IMR-90 (cell line): ENCODE measurements around the gene LTN1. TPM values are rescaled to one million over a fixed set of nuclear protein-coding genes. Genes with fewer than 3 reads are reported as not detected.

Experiments
- ATAC-seq: fragments of 200-7000 bp; cut with Tn5 transposase; 2 replicates; pipeline ENCODE4 v1.9.1; 2020; ENCODE audit warnings: low read depth, mild to moderate bottlenecking, moderate library complexity
- BruUV-seq: library from RNA; stranded (reverse); fragments of 400-500 nt; replicated peaks from 2 replicates; lab custom pipeline; 2021; lab: Mats Ljungman, UMichigan
- CTCF ChIA-PET: fragments of 300-600 bp; formaldehyde crosslinking; extraction: SDS; loops from one replicate; lab custom pipeline; 2021; ENCODE audit warnings: antibody characterized with exemption; lab: Yijun Ruan, JAX
- POLR2A ChIA-PET: fragments of 300-600 bp; sonication (Branson Sonifier 250); formaldehyde crosslinking; loops from one replicate; lab custom pipeline; 2022; ENCODE audit warnings: antibody characterized with exemption; ENCODE audit not compliant: unreplicated experiment; lab: Charles Lee
- DNase-seq: peaks from one replicate; pipeline ENCODE4 v3.0.0; 2013
- H2AFZ ChIP-seq: replicated peaks from 2 replicates; pipeline ENCODE3; 2013; ENCODE audit warnings: low read length, mild to moderate bottlenecking; ENCODE audit not compliant: poor library complexity
- H2AK5ac ChIP-seq: 2 replicates; pipeline ENCODE4 v1.6.1; 2013; ENCODE audit warnings: low read depth, low read length, inconsistent platforms
- H2AK9ac ChIP-seq: replicated peaks from 2 replicates; pipeline ENCODE3; 2013; ENCODE audit warnings: mild to moderate bottlenecking, low read depth, low read length, moderate library complexity; ENCODE audit not compliant: poor library complexity
- H2BK120ac ChIP-seq: 2 replicates; pipeline ENCODE4 v1.6.1; 2013; ENCODE audit warnings: low read depth, low read length, inconsistent platforms
- H2BK15ac ChIP-seq: 3 replicates; pipeline ENCODE4 v1.6.1; 2013; ENCODE audit warnings: low read depth, low read length, inconsistent platforms
- H2BK20ac ChIP-seq: 2 replicates; pipeline ENCODE4 v1.6.1; 2013; ENCODE audit warnings: low read depth, mild to moderate bottlenecking, inconsistent platforms, low read length, moderate library complexity
- H2BK5ac ChIP-seq: 2 replicates; pipeline ENCODE4 v1.6.1; 2013; ENCODE audit warnings: mild to moderate bottlenecking, low read depth, low read length, inconsistent platforms; ENCODE audit not compliant: poor library complexity, severe bottlenecking
- H3K14ac ChIP-seq: replicated peaks from 2 replicates; pipeline ENCODE4 v1.6.1; 2013; ENCODE audit warnings: low read depth, low read length, inconsistent platforms
- H3K18ac ChIP-seq: 2 replicates; pipeline ENCODE4 v1.6.1; 2013; ENCODE audit warnings: low read depth, low read length, control low read depth
- H3K23ac ChIP-seq: 2 replicates; pipeline ENCODE4 v1.6.1; 2013; ENCODE audit warnings: low read depth, low read length, inconsistent platforms
- H3K27ac ChIP-seq: 2 replicates; pipeline ENCODE4 v1.5.1; 2013; ENCODE audit warnings: mild to moderate bottlenecking, control low read depth, low read length; ENCODE audit not compliant: insufficient read depth
- H3K27me3 ChIP-seq: 2 replicates; pipeline ENCODE4 v1.6.1; 2013; ENCODE audit warnings: low read length; ENCODE audit not compliant: control insufficient read depth, insufficient read depth
- H3K36me3 ChIP-seq: 2 replicates; pipeline ENCODE4 v1.6.1; 2013; ENCODE audit warnings: low read length, mixed read lengths; ENCODE audit not compliant: control insufficient read depth, insufficient read depth
- H3K4ac ChIP-seq: 2 replicates; pipeline ENCODE4 v1.6.1; 2013; ENCODE audit warnings: low read depth, low read length, inconsistent platforms
- H3K4me1 ChIP-seq: 2 replicates; pipeline ENCODE4 v1.6.1; 2013; ENCODE audit warnings: low read length, mixed read lengths; ENCODE audit not compliant: control insufficient read depth, insufficient read depth
- H3K4me2 ChIP-seq: 2 replicates; pipeline ENCODE4 v1.6.1; 2013; ENCODE audit warnings: low read depth, mild to moderate bottlenecking, control low read depth, low read length, moderate library complexity
- H3K4me3 ChIP-seq: 2 replicates; pipeline ENCODE4 v1.5.1; 2013; ENCODE audit warnings: low read depth, mild to moderate bottlenecking, control low read depth, low read length, moderate library complexity; ENCODE audit not compliant: insufficient read depth
- H3K56ac ChIP-seq: 2 replicates; pipeline ENCODE4 v1.6.1; 2013; ENCODE audit warnings: low read length, inconsistent platforms; ENCODE audit not compliant: insufficient read depth; ENCODE audit errors: extremely low read depth
- H3K79me1 ChIP-seq, 2 experiments: 2 replicates each; pipeline ENCODE4 v1.6.1; 2013; ENCODE audit warnings: low read length in 2 of 2, inconsistent platforms in 1 of 2, low read depth in 1 of 2
- H3K9ac ChIP-seq: 2 replicates; pipeline ENCODE4 v1.6.1; 2013; ENCODE audit warnings: low read depth, low read length, control low read depth
- H3K9me1 ChIP-seq: 2 replicates; pipeline ENCODE4 v1.6.1; 2013; ENCODE audit warnings: low read length, inconsistent platforms; ENCODE audit not compliant: insufficient read depth
- H3K9me3 ChIP-seq: 2 replicates; pipeline ENCODE4 v1.6.1; 2013; ENCODE audit warnings: low read length; ENCODE audit not compliant: control insufficient read depth, insufficient read depth
- H4K20me1 ChIP-seq: 2 replicates; pipeline ENCODE4 v1.6.1; 2013; ENCODE audit warnings: low read length, inconsistent platforms; ENCODE audit not compliant: insufficient read depth
- H4K5ac ChIP-seq: 2 replicates; pipeline ENCODE4 v1.6.1; 2013; ENCODE audit warnings: mild to moderate bottlenecking, low read depth, low read length, control low read depth
- H4K8ac ChIP-seq, 2 experiments: 2 replicates each; pipeline ENCODE4 v1.6.1; 2013; ENCODE audit warnings: low read depth in 2 of 2, low read length in 2 of 2, control low read depth in 1 of 2, inconsistent platforms in 1 of 2
- H4K91ac ChIP-seq: 2 replicates; pipeline ENCODE4 v1.6.1; 2013; ENCODE audit warnings: low read depth, low read length, inconsistent platforms; ENCODE audit not compliant: insufficient read depth
- MAFK ChIP-seq: IDR thresholded peaks from 2 replicates; pipeline ENCODE4 v1.6.1; 2012; ENCODE audit warnings: low read depth, low read length, improper control_type of control experiment
- MXI1 ChIP-seq: IDR thresholded peaks from 2 replicates; pipeline ENCODE4 v1.6.1; 2012; ENCODE audit warnings: low read depth, mild to moderate bottlenecking, low read length, moderate library complexity, borderline replicate concordance
- RFX5 ChIP-seq: IDR thresholded peaks from 2 replicates; pipeline ENCODE4 v1.8.0; 2012; ENCODE audit warnings: low read depth, mild to moderate bottlenecking, low read length, moderate library complexity
- WGBS, 2 experiments: methylation state at CpG; one replicate each; pipeline versions ENCODE4 v1.1.5 to v1.1.7; 2013; ENCODE audit warnings: missing lambda C conversion rate in 2 of 2; ENCODE audit not compliant: insufficient read length in 1 of 2; ENCODE audit errors: extremely low coverage in 2 of 2; 5-methylcytosine and 5-hydroxymethylcytosine counted together
- dilution Hi-C: fragments of 300-500 bp; cut with HindIII; formaldehyde crosslinking; loops from one replicate; pipeline ENCODE4 v1.14.3; 2018; ENCODE audit warnings: low sequenced_read_pairs; ENCODE audit not compliant: unreplicated experiment
- in situ Hi-C: fragments of 300-500 bp; cut with MboI; formaldehyde crosslinking; loops from 3 replicates; pipeline ENCODE4 v1.14.3; 2019; ENCODE audit warnings: low sequenced_read_pairs, inconsistent platforms, mixed read lengths
- intact Hi-C: fragments of 100-400 bp; cut with micrococcal nuclease; formaldehyde crosslinking; loops from 2 replicates; pipeline ENCODE4 v1.10.0; 2022
- polyA plus RNA-seq, 3 experiments: library from polyadenylated mRNA; depleted of rRNA; stranded (reverse); fragments of >200 nt; gene quantifications; 2 replicates each; pipeline ENCODE4 v1.2.3, GENCODE V29; 2012; ENCODE audit warnings: low replicate concordance in 1 of 3
- total RNA-seq: library from RNA; depleted of rRNA; stranded (reverse); fragments of >200 nt; gene quantifications from 2 replicates; pipeline ENCODE4 v1.2.3, GENCODE V29; 2012

Gene LTN1
- total and polyA plus RNA-seq, 2 of the 4 experiments (the other 2 are of a cell fraction), result 6.7 to 35.5 TPM

- intact Hi-C loops, result no loop called here
- no TSS peak for BruUV-seq
- WGBS, 2 experiments, result no CpG with 5 or more reads among the region's 3 CpGs
- CTCF ChIA-PET, result no interaction called here
- H2BK20ac ChIP-seq, result no peak overlapping the region
- no peak overlapping the region for H2AK9ac ChIP-seq
- H3K14ac ChIP-seq, result no peak overlapping the region
- no peak overlapping the region for H2AFZ ChIP-seq
- no peak for ATAC-seq
- peaks cover 19% of the 10 kb centered on the region for H3K36me3 ChIP-seq
- H3K79me1 ChIP-seq, result peaks cover 0 to 15% of the 10 kb centered on the region in 2 experiments; a peak in 2 of 4 replicates
- POLR2A ChIA-PET, result no interaction called here
- H3K23ac ChIP-seq, result no peak overlapping the region
- no peak overlapping the region for H2BK5ac ChIP-seq
- no peak overlapping the region for H2AK5ac ChIP-seq
- no peak overlapping the region for H2BK120ac ChIP-seq
- no peak overlapping the region for H3K9ac ChIP-seq
- no peaks in the 10 kb centered on the region for H3K9me1 ChIP-seq
- no peaks in the 10 kb centered on the region for H3K9me3 ChIP-seq
- no peak overlapping the region for H3K18ac ChIP-seq
- dilution Hi-C loops, result no loop called here
- H4K5ac ChIP-seq, result no peak overlapping the region
- no peak for DNase-seq
- no peak overlapping the region for H4K91ac ChIP-seq
- H3K4me1 ChIP-seq, result peaks cover 3% of the 10 kb centered on the region; the same call in 1 of the 2 replicates
- no peak overlapping the region for H3K4me2 ChIP-seq
- no peak overlapping the region for H2BK15ac ChIP-seq
- H3K4me3 ChIP-seq, result no peak overlapping the region
- no peaks in the 10 kb centered on the region for H4K20me1 ChIP-seq
- H3K56ac ChIP-seq, result no peak overlapping the region
- H3K4ac ChIP-seq, result no peak overlapping the region
- no peak overlapping the region for H4K8ac ChIP-seq
- in situ Hi-C loops, result no loop called here
- H3K27ac ChIP-seq, result no peak overlapping the region
- H3K27me3 ChIP-seq, result no peaks in the 10 kb centered on the region
- TF ChIP-seq MAFK (peak; percentile 62), RFX5 (no peak), MXI1 (no peak)
These were observed 14.5 kb upstream of the LTN1 start for GRCh38 chr21:29007135-29007534.
